ENCODE data around the gene FN3K.
A peak's percentile ranks its signal among the peaks of the same experiment; 100 is the strongest.

The FN3K gene

GRCh38 chr17:82780971-82781893 lies 45.8 kb downstream of the FN3K start (continued):
- TF ChIP-seq ZBTB11 (tag by site-specific recombination; conservative IDR thresholded peaks at IDR 0.05; ENCODE audit: low read depth): no peak
- no peak for TF ChIP-seq ZNF473 (tag by site-specific recombination; IDR thresholded peaks at IDR 0.05)
- TF ChIP-seq MYNN (tag by site-specific recombination; IDR thresholded peaks at IDR 0.05; ENCODE audit: borderline replicate concordance): no peak
- no peak for TF ChIP-seq ZNF341 (tag by site-specific recombination; IDR thresholded peaks at IDR 0.05; ENCODE audit: low read depth)
- TF ChIP-seq, protein P1, sequence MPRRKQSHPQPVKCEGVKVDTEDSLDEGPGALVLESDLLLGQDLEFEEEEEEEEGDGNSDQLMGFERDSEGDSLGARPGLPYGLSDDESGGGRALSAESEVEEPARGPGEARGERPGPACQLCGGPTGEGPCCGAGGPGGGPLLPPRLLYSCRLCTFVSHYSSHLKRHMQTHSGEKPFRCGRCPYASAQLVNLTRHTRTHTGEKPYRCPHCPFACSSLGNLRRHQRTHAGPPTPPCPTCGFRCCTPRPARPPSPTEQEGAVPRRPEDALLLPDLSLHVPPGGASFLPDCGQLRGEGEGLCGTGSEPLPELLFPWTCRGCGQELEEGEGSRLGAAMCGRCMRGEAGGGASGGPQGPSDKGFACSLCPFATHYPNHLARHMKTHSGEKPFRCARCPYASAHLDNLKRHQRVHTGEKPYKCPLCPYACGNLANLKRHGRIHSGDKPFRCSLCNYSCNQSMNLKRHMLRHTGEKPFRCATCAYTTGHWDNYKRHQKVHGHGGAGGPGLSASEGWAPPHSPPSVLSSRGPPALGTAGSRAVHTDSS (tag by site-specific recombination; IDR thresholded peaks at IDR 0.05): no peak
- no peak for TF ChIP-seq ZNF335 (tag by site-specific recombination; conservative IDR thresholded peaks at IDR 0.05)
- TF ChIP-seq ZNF621 (tag by site-specific recombination; IDR thresholded peaks at IDR 0.05): no peak
- no peak for TF ChIP-seq ZNF169 (tag by site-specific recombination; IDR thresholded peaks at IDR 0.05)
- no peak for TF ChIP-seq ZNF555 (tag by site-specific recombination; conservative IDR thresholded peaks at IDR 0.05)
- TF ChIP-seq ZNF558 (tag by site-specific recombination; IDR thresholded peaks at IDR 0.05): no peak
- TF ChIP-seq ZFP37 (tag by site-specific recombination; IDR thresholded peaks at IDR 0.05): 0 out of 2 replicates have a peak, but pooled peaks have one; percentile 41
- no peak for TF ChIP-seq ZNF302 (tag by site-specific recombination; IDR thresholded peaks at IDR 0.05; ENCODE audit: low read depth)
- no peak for TF ChIP-seq ZFP41 (tag by site-specific recombination; IDR thresholded peaks at IDR 0.05; ENCODE audit: borderline replicate concordance)
- no peak for TF ChIP-seq ZNF776 (tag by site-specific recombination; IDR thresholded peaks at IDR 0.05; ENCODE audit: borderline replicate concordance)

GRCh38 chr17:82781894-82782274 lies 46.5 kb downstream of the FN3K start:
- peaks cover 19 to 39% of the 10 kb centered on the region in 2 experiments; a peak in 2 of 3 replicates for H3K36me3 ChIP-seq (ENCODE audit: control insufficient read depth in 2 of 2, insufficient read depth in 1 of 2, low read length in 2 of 2)
- POLR2A ChIA-PET: no interaction called here
- CTCF ChIA-PET: interaction anchor here (0.6 to 2.1 kb wide), 31 partner anchors 9 to 422 kb away, joined by 3 to 16 read pairs (median 4); no protein-coding TSS in a partner anchor
- no peaks in the 10 kb centered on the region for H3K9me3 ChIP-seq (ENCODE audit: control insufficient read depth, insufficient read depth, low read depth, low read length)
- H3K27ac ChIP-seq (ENCODE audit: extremely low read depth, low read depth, low read length): peak overlapping the region; percentile 37; the same call in 1 of the 2 replicates
- H3K4me1 ChIP-seq (ENCODE audit: control insufficient read depth, insufficient read depth, low read length): no peaks in the 10 kb centered on the region
- no peak overlapping the region for H3K4me3 ChIP-seq (ENCODE audit: low read depth, low read length)
- TF ChIP-seq ZSCAN18 (tag by site-specific recombination; IDR thresholded peaks at IDR 0.05): no peak
- TF ChIP-seq GLIS2 (tag by site-specific recombination; IDR thresholded peaks at IDR 0.05): 0 out of 2 replicates have a peak, but pooled peaks have one; percentile 22
- TF ChIP-seq ZNF777 (tag by site-specific recombination; IDR thresholded peaks at IDR 0.05; ENCODE audit: borderline replicate concordance): no peak
- TF ChIP-seq ZNF341 (tag by site-specific recombination; IDR thresholded peaks at IDR 0.05; ENCODE audit: low read depth): no peak
- TF ChIP-seq ZNF768 (tag by site-specific recombination; IDR thresholded peaks at IDR 0.05): no peak
- no peak for TF ChIP-seq ZNF510 (tag by site-specific recombination; IDR thresholded peaks at IDR 0.05; ENCODE audit: insufficient replicate concordance)
- TF ChIP-seq ZNF292 (tag by site-specific recombination; IDR thresholded peaks at IDR 0.05; ENCODE audit: borderline replicate concordance, low read depth): no peak
- no peak for TF ChIP-seq TRIM28 (IDR thresholded peaks at IDR 0.05; ENCODE audit: borderline replicate concordance, low read length)
- TF ChIP-seq MYNN (tag by site-specific recombination; IDR thresholded peaks at IDR 0.05; ENCODE audit: borderline replicate concordance): no peak
- no peak for TF ChIP-seq ZNF530 (tag by site-specific recombination; IDR thresholded peaks at IDR 0.05; ENCODE audit: low read depth)
- TF ChIP-seq REPIN1 (tag by site-specific recombination; IDR thresholded peaks at IDR 0.05; ENCODE audit: low read depth): no peak
- TF ChIP-seq, protein P2, sequence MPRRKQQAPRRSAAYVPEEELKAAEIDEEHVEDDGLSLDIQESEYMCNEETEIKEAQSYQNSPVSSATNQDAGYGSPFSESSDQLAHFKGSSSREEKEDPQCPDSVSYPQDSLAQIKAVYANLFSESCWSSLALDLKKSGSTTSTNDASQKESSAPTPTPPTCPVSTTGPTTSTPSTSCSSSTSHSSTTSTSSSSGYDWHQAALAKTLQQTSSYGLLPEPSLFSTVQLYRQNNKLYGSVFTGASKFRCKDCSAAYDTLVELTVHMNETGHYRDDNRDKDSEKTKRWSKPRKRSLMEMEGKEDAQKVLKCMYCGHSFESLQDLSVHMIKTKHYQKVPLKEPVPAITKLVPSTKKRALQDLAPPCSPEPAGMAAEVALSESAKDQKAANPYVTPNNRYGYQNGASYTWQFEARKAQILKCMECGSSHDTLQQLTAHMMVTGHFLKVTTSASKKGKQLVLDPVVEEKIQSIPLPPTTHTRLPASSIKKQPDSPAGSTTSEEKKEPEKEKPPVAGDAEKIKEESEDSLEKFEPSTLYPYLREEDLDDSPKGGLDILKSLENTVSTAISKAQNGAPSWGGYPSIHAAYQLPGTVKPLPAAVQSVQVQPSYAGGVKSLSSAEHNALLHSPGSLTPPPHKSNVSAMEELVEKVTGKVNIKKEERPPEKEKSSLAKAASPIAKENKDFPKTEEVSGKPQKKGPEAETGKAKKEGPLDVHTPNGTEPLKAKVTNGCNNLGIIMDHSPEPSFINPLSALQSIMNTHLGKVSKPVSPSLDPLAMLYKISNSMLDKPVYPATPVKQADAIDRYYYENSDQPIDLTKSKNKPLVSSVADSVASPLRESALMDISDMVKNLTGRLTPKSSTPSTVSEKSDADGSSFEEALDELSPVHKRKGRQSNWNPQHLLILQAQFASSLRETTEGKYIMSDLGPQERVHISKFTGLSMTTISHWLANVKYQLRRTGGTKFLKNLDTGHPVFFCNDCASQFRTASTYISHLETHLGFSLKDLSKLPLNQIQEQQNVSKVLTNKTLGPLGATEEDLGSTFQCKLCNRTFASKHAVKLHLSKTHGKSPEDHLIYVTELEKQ (tag by site-specific recombination; IDR thresholded peaks at IDR 0.05; ENCODE audit: borderline replicate concordance): no peak
- no peak for TF ChIP-seq ZNF16 (tag by site-specific recombination; IDR thresholded peaks at IDR 0.05; ENCODE audit: low read depth)

All from HEK293 (cell line).